Measurements from ENCODE around the gene NXNL1.

The NXNL1 gene

DNA sequence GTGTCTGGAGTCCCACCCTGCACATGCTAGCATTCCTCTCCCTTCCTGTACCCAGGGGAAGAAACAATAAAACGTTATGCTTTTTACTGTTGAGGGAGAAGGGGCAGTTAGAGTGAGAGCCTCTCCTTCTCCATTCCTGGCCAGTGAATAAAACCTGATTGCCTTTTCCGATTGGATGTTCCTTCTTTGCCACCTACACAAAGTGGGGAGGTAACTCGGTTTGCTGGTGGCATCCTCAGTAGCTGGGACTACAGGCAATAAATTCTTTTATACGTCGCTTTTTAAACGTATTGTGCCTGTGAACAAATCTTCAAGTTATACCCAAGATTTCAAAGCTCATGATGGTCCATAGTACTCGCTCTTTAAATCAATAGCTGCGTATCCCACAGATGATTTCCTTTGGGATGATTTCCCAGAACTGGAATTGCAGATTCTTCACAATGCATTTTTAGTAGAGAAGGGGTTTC is 41.5 kb downstream of the NXNL1 start:
- DNase-seq, result peak; percentile 22

DNA sequence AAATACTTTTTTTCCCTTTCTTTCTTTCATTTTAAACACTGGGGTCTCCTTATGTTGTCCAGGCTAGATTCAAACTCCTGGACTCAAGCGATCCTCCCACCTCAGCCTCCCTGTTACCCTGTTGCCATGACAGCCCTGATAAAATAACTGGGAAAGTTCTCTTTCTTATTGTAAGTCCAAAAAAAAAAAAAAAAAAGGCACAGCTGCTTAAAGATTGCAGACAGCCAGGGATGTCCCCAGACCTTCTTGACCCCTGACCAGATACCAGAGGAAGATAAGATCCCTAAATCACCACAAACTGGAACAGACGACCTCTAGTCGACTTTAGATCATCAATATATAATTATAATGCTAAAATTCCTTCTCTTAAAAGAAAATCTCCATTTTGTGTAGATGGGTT is 42.0 kb downstream of the NXNL1 start:
- no peak for DNase-seq

- DNase-seq, result no peak
These were observed 45.6 kb downstream of the NXNL1 start for GRCh38 chr19:17415121-17415520.

GRCh38 chr19:17414097-17414496 is 46.6 kb downstream of the NXNL1 start:
- no peak for DNase-seq

GRCh38 chr19:17411801-17412200 is 48.9 kb downstream of the NXNL1 start:
- DNase-seq, result no peak

- DNase-seq, result no peak
These were observed 50.7 kb downstream of the NXNL1 start for GRCh38 chr19:17409990-17410389.

GRCh38 chr19:17406887-17407196 is 53.9 kb downstream of the NXNL1 start:
- DNase-seq, result no peak

GRCh38 chr19:17406046-17406886 is 54.5 kb downstream of the NXNL1 start:
- no peak for DNase-seq
